SH-SY5Y (cell line): Measurements from ENCODE around the gene SERINC5.

Experiments used
- GATA2 ChIP-seq: IDR thresholded peaks from 2 replicates; pipeline ENCODE4 v1.6.1; 2011; ENCODE audit warnings: mild to moderate bottlenecking, low read depth, low read length
- GATA3 ChIP-seq: IDR thresholded peaks from 2 replicates; pipeline ENCODE4 v1.6.1; 2011; ENCODE audit warnings: low read depth, mild to moderate bottlenecking, low read length, moderate library complexity

SERINC5 gene

DNA sequence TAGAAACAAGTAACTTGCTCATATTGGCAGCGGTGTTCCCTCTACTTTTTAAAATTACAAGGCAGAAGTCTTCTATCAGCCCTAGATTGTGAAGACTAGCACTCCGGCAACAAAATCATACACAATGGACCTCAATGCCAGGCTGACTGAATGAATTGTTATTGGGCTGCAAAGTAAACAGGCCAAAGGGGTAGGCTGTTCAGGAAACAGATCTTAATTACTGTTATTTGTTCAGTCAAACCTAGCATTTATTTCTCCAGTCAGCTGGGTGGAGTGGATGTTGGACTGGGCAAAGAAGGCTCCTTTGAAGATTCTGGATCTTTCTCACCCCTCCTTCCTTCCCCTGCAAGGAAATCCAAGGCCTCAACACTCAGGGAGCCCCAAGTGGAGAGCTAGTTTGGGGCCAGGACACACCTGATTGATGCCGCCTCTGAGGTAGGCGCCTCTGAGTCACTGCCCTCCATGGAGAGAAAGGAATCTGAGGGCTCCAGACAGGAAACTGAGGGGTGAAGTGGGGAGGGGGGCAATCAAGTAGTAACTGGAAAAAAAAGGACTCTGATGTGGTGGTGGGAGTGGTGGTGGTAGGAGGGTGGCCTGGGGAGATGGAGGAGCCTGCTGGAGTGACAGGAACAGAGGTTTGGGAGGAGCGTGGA lies 35.5 kb downstream of the SERINC5 start:
- TF ChIP-seq GATA3 (no peak), GATA2 (no peak)

DNA sequence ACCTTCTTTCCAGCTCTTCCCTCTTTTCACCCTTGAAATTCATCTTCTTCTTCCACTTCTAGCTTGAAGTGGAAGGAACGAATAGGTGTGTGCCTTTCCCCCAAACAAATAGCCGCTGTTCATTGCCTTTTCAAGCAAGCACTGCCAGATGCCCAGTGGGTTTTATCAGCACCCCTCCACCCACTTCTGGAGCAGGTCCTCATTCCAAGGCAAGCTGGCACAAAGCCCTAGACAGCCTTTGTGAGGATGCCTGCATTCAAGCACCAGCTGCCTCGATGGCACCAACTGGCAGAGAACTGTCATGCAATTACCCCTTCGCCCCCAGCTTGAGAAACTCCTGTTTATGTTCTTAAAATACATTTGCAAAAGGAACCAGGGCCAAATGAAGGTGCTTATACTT lies 36.5 kb downstream of the SERINC5 start:
- no peak for TF ChIP-seq GATA2
- no peak for TF ChIP-seq GATA3

GRCh38 chr5:80217667-80218066 lies 38.2 kb downstream of the SERINC5 start:
- TF ChIP-seq GATA2 (no peak), GATA3 (no peak)

DNA sequence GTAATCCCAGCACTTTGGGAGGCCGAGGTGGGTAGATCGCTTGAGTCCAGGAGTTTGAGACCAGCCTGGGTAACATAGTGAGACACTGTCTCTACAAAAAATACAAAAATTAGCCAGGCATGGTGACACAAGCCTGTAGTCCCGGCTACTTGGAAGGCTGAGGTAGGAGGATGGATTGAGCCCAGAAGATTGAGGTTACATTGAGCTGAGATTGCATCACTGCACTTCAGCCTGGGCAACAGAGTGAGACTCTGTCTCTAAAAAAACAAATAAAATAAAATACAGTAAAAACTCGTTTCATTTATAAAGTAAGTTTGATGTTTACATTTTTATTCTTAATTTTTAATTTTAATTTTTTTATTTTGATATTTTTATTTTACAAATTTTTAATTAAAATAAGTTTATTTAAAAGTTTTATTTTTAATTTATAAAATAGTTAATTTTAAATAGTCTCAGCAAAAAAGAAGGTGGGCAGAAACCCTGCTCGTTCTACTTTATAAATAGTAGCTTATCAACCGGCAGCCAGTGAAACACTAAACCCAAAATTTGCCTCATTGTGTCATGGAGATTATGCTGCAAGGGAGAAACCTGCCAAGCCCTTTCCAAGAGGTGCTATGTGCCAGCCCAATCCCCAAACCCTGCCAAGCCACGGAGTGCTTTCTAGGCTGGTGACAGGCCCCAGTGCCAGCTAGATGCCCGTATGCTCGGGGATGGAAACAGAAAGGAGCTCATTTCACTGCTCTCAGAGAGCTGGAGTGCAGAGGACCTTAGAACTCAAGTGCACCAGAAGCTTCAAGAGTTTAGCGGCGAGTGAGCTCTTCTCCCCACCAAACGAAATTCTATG lies 38.9 kb downstream of the SERINC5 start:
- no peak for TF ChIP-seq GATA2
- no peak for TF ChIP-seq GATA3

GRCh38 chr5:80216096-80216495 lies 39.8 kb downstream of the SERINC5 start:
- no peak for TF ChIP-seq GATA3
- TF ChIP-seq GATA2 = no peak

- no peak for TF ChIP-seq GATA2
- no peak for TF ChIP-seq GATA3
Observed at GRCh38 chr5:80215523-80215922, 40.3 kb downstream of the SERINC5 start.

DNA sequence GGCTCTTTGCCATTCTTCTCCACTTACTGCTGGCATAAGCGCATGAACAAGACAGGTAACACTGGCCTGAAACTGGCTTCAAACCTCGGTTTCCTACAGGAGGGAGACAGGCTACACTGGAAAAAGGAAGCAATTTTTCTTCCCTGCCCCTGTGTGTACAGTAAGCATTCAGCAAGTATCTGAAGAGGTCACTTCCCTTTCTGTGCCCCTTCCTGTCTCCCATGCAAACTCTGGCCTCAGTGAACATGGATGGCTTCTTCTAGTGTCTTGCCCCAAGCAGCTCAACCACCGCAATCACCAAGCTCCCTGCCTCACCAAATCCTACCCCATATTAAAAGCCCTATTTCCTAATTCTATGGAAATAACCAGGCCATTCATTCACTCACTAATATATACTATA lies 42.4 kb downstream of the SERINC5 start:
- TF ChIP-seq GATA2 = no peak
- no peak for TF ChIP-seq GATA3

DNA sequence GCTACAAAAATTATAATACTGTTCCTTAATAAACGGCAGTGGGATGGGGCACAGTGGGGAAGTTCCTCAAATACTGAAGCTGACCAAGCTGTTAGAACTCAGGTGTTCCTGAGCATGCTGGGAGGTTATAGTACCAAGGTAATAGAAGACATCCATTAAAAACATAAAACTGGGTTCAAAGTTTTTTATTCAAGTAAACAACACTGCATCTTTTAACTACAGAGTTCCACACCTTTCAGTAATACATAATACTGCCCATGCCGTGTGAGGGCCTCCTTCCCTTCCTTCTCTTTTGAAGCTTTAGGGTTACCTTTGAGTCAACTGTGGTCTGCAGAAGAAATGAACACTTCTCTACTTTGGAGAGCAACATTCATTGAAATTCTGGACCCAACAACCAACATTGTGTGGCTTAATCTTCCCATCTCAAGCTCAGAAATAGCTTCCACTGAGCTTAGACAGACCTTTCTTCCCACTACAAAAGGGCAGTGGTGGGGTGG lies 43.6 kb downstream of the SERINC5 start:
- TF ChIP-seq GATA2 (no peak), GATA3 (no peak)

DNA sequence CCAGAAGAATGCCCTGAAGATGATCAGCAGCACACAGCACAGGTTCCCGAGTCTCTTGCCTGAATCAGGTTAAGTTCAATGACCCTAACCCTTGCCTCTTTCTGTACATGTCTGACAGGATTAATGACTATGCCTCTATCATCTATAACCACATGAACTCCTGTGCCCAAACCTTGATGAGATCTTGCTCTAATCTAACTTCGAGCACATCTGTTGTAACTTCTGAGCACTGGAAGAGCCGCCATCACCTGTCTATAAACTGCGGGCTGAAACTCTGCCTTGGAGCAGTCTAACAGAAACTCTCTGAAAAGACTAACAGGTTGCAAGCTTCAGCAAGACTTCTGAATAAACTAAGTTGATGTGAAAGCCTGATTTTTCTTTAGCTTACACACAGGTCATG lies 44.5 kb downstream of the SERINC5 start:
- TF ChIP-seq GATA3 (no peak), GATA2 (no peak)

- TF ChIP-seq GATA2 (no peak), GATA3 (no peak)
Observed at GRCh38 chr5:80210014-80210413, 45.8 kb downstream of the SERINC5 start.

DNA sequence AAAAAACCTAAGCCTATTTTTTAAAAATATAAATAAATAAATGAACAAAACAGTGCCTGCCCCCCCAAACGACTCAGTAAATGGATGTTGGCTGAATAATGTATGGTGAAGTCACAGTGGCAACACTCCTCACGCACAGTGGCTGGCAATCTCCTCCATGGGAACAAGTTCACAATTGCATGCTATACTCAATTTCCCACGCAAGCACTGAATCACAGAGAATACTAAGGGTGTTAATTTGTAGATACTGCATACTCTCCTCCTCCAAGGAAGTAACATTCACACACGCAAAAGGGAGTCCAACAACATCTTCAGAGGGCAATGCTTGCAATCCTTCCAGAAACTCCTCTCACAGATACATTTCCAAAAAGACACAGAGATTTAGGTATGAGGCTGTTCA lies 47.5 kb downstream of the SERINC5 start:
- TF ChIP-seq GATA3 (no peak), GATA2 (no peak)

DNA sequence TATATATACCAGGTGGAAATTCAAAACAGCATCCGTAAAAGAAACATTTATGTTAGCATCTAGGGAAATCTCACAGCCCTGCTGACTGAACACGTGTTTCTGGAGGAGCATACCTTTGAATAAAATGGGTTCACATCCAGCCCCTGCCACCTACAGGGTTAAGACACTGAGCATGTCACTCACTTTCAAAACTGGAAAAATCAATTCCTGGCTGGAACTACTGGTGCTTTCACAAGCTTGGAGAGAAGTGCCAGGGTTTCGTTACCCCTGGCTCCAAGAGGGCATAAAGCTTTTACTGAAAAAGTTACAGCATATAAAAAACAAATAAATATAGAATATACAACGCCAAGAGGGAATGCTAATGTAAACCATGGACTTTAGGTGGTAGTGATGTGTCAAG lies 48.0 kb downstream of the SERINC5 start:
- TF ChIP-seq GATA2 (no peak), GATA3 (no peak)

- TF ChIP-seq GATA3 (no peak), GATA2 (no peak)
Observed at GRCh38 chr5:80206282-80206681, 49.6 kb downstream of the SERINC5 start.

GRCh38 chr5:80205846-80206245 lies 50.0 kb downstream of the SERINC5 start:
- no peak for TF ChIP-seq GATA3
- no peak for TF ChIP-seq GATA2
